Hematopoietic multipotent progenitor cell (in vitro differentiated cells): ENCODE results near the gene KDELR3. TPM values are rescaled to one million over a fixed set of nuclear protein-coding genes. Genes with fewer than 3 reads are reported as not detected.

Experiments used
- DNase-seq, 3 donors: peaks; one replicate each; pipeline ENCODE4 v3.0.0-alpha.2; 2011 to 2015; ENCODE audit warnings: low read depth in 2 of 3, low spot score in 2 of 3
- total RNA-seq: library from RNA; depleted of rRNA; stranded (reverse); fragments of >200 nt; gene quantifications from one replicate; pipeline ENCODE4 v1.2.3, GENCODE V29; 2012

Gene KDELR3
- total RNA-seq, 1 donor: 1.9 TPM

DNA sequence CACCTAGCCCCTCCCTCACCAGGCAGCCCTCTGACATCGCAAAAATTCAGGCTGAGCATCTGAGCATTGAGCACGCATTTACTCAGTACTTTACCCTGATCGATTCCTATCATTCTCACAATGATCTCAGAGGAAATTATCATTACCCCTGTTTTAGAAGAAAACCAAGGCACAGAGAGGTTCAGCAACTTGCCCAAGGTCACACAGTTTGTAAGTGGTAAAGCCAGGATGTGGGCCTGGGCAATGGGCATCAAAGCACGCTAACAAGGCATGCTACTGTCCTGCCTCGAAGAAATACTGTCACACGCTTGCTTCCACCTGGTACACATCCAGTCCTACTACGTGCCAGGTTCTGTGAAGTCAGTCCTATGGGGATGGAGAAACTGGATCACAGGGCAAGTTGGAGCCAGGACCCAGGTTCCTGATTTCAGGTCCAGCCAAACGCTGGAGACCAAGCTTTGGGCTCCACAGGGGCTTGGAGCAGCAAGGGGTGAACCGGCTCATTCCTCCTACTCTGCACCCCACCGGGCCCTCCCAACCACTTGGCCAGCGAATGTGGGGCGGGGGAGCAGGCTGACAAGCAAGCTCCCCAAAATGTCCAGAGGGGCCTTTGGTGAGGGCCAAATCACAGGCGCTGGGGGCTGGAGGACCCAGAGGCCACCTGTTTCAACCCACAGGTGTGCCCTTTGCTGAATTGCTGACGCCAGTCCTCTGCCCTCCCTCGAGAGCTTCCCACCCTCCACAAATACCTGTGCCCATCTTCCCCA lies 31.1 kb upstream of the KDELR3 start:
- DNase-seq: no peak

DNA sequence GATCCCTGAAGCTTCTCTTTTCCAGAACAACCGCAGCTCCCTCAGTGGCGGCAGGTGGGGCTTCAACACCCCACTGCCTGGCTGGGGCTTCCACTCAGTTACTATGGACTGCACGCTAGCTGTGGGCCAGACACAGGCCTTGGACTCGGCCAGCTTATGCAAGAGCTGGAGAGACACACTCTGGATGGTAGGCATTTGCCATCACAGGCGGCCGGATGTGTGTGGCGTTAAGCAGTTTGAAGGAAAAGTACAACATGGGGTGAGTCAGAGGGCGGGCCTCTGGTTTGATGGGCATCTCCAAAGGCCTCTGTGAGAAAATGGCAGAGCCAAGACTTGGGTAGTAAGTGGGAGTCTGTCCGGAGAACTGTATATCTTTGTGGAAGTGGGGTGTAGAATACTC lies 30.5 kb upstream of the KDELR3 start:
- DNase-seq: no peak

DNA sequence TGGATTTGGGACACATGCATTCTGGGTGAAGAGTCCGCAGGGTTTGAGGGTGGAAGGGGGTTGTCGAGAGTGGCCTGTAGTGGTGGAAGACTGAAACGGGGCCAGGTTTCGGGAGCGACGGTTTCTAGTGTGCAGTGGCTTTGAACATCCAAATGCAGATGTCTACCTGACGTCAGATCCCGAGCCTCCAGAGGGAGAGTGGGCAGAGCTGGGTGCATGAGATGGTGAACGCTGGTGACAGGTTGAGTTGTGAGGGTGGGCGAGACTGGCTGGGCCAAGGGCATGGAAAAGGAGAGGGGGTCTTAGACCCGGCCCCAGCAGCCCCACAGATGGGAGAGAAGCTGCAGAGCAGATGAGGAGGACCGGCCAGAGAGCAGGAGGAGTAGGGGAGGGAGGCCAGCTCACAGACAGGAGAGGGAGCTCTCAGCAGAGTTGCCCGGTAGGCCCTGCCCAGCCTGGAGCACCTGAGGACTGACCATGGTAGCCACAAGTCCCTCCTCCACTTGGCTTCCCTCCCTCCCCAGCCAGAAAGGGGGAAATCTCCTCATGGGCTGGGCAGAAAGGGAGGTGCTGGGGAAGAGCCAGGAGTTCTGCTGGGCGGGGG lies 27.0 kb upstream of the KDELR3 start:
- DNase-seq: no peak

DNA sequence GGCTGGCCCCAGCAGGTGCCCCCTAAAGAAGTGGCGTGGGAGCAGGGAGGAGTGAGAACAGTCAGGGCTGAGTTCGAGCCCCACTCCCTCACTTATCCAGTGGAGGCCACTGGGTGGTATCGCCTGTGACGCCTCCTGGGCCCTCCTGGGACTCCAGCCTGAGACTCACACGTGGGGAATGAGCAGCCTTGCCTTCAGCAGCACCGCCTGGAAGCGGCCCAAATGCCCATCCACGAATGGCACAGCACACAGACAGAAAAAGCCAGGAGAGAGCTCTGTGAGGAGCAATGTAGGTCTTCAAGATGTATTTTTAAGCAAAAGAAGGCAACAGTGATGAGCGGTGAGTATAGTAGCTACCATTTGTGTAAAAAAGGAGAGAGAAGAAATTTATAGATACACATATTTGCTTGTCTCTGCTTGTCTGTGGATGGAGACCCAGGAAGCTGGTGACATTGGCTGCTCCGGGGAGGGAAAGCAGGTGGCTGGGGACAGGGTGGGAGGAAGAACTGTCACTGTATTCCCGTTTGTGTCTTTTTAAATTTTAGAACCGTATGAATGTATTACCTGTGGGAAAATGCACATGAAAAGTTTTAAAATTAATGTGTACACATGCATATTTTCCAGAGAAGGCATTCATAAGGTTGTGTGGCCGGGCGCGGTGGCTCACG lies 26.1 kb upstream of the KDELR3 start:
- DNase-seq: no peak

DNA sequence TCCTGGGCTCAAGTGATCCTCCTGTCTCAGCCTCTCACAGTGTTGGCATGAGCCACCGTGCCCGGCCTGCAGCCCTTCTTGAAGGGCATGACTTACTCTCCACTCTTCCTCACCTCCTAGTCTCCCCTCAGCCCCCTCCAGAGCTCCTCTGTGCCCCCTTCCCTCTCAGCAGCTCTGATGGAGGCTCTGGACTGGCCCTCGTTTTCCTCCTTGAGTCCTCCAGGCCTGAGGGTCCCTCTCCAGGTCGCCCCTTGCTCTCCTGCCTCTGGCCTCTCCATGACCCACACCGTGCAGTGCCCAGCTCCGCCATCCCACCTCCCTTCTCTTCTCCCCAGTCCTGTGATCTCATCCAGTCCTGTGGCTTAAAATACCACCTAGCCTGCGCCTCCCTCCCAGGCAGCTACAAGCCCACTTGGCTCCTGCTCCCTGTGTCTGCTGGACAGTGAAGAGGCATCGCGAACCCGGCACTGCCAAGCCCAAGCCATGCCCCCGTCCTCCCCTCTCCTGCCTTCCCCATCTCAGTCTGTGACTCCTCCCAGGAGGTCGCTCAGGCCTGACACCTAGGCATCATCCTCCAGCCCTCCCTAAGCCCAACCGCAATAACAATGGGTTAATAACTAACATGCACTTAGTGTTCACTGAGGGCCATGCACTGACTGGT lies 24.8 kb upstream of the KDELR3 start:
- no peak for DNase-seq

DNA sequence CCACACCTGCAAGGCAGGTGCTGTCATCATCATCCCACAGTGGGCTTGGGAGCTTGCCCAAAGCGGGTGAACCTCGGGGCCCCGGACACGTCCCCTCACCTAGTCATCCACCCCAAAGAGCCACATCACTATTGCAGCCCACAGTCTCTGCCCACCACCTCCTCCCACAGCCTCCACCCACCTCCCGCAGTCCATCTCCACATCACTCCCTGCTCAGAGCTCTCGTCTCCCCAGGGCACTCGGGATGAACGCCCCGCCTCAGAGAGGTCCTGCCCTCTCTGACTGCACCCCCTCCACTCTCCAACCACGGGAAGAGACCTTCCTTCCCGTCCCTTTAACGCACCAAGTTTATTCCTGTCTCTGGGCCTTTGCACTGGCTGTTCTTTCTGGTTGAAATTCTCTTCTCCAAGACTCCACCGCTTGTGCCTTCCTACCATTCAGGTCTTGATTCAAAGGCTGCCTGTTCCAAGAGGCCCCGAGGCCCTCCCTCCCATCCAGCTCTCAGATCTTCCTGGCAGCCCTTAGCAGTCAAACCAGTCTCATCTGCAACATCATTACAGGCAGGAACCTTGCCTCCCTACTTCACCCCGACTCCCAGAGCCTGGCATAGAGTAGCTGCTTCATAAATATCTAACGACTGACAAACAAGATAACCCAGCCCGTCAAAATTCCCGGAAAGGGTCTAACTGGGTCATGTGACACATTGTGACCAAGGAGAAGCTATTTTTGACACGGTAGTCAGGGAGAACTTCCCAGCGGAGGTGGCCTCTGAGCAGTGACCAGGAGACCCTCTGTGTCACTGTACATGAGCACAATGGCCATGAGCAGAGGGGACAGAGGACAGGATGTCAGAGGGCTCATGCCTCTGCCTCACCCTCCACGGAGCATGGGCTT lies 24.0 kb upstream of the KDELR3 start:
- DNase-seq: no peak

DNA sequence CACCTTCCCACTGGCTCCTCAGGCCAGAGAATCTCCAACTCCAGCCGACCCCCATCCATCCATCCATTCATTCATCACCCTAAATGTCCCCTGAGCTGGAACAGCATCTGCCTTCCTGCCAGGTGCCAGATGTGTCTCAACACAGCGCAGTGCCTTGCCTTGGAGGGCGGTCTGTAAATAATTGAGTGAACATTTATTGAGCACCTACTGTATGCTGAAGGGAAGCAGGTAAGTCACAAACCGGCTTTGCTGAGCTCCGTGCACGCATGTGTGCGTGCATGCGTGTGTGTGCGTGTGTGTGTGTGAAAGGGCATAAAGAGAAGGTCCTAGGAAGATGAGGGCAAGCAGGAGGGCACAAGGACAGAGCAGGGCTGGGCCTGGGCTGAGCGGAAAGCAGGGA lies 23.1 kb upstream of the KDELR3 start:
- DNase-seq: no peak

DNA sequence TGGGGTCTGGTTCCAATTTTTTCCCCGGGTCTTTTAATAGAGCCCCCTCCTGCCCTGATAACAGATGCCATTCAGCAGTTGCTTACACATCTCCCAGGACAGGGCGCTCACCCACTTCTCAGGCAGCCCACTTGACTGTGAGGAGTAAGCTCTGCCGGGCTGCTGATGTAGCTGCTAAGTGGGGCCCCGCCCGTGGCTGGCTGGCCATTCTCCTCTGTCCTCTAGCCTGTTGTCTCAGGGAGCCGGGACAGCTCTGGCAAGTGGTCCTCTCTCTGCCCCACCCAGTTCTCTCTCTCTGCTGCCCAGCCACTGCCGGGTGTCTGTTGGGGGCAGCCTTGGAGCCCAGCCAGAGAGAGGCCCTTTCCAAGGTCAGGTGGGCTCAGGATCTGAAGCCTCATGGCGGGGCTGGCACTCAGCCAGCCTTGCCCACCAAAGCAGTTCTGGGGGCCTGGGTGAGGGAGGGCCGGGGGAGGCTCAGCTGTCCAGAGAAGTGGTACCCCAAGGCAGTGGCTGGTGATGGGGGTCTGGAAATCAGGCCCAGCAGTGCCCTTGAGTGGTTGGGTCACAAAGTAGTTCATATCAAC lies 21.8 kb upstream of the KDELR3 start:
- no peak for DNase-seq

DNA sequence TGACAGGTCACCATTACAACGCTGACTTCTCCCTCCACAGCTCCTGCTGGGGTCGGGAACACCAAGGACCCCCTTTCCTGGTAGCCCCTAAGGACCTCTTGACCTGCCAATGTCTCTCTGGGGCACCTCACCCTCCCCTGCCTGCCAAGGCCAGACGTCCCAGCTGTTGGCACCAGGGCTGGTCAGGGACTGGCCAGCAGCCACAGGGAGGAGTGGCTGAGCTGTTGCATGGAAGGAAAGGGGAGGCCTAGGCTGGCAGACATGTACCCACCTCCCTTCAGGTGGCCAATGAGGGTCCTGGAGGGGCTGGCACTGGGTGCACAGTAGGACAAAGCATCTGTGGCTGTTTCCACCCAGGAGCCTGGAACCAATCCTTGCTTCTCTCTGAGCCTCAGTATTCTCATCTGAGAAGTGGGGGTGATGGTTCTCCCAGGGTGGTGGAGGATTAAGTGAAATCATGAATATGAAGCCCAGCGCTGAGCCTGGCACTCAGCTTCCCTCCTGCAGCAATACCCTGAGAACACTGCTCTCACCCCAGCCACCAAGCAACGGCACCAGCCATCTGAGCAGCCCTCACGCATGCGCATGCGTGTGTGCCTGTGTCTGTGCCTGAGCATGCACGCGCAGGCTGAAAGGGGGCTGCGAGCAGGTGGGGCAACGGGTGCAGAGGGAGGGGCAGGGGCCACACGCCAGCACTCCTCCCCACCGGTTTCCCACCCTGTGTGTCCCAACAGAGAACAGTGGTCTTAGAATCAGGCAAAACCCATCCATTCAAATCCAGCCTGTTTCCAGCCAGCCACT lies 18.8 kb upstream of the KDELR3 start:
- DNase-seq: no peak

DNA sequence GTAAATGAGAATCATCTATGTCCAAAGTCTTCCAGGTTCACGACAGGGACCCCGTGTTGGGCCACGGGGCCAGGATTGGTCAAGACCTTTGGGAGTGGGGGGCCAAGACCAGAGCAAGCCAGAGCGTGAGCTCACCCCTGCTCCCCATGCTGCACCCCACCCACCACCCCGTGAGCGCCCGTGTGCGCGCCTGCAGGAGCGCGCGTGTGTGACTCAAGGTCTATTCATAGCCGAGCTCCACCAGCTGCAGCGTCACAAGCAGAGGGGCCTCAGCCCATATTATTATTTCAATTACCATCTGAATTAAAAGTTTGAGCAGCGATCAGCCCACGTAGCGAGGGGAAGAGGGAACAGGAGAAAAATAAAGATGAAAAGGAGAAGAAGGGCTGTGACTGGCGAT lies 18.1 kb upstream of the KDELR3 start:
- no peak for DNase-seq

DNA sequence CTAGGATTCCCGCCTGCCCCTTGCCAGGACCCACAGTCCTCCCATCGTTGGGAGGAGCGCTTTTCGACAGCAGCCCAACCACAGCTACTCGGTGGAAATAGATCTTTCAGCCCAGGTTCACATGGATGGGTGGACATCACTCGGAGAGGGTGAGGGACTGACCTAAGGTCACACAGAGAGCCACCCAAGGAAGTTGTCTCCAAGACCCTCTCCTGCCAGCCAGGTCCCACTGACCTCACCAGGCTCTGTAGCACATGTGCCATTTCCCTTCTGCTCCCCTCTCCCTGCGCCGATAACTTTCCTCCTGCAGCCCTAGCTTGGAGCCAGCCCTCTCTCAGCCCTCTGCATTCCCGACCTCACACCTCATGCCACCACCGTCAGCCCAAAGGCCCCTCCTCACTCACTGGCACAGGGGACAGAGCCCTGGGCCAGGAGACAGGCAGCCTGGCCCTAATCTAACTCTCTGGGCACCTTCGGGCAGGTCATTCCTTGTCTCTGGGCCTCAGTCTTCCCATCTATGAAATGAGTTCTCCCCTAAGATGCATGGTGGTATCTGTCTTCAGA lies 17.6 kb upstream of the KDELR3 start:
- DNase-seq: no peak

DNA sequence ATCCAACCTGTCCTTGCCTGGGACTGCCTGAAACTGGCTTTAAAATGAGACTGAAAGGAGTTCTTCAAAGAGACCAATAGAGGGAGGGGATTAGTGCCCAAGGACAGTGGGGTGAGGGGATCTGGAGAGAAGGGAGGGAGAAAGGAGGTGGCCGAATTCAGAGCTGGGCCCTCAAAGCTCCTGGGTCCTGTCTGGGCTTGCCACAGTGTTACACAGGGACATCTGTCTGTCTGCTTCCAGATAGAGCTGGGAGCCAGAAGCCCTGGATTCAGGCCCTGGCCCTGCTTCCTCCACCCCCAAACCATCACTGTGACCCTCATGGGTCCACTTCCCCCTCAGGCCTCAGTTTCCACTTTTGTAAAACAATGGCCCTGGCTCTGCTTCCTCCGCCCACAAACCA lies 16.5 kb upstream of the KDELR3 start:
- DNase-seq: no peak

DNA sequence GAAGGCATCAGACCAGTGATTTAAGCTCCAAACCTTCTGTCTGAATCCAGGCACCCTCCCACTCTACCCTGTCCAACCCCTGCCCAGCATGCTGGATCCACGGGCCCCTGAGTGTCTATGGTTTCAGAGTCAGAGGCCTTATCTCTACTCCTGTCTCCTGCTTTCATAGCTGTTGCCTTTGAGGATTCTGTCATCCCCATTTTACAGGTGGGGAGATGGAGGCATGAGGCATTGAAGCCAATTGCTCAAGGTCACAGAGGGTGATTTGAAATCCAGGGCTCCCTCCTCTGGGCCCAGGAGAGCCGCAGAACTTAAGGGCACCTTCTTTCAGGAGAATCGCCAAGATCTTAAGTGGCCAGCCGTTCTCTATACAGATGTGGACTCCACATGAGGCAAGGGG lies 16.0 kb upstream of the KDELR3 start:
- DNase-seq: no peak

DNA sequence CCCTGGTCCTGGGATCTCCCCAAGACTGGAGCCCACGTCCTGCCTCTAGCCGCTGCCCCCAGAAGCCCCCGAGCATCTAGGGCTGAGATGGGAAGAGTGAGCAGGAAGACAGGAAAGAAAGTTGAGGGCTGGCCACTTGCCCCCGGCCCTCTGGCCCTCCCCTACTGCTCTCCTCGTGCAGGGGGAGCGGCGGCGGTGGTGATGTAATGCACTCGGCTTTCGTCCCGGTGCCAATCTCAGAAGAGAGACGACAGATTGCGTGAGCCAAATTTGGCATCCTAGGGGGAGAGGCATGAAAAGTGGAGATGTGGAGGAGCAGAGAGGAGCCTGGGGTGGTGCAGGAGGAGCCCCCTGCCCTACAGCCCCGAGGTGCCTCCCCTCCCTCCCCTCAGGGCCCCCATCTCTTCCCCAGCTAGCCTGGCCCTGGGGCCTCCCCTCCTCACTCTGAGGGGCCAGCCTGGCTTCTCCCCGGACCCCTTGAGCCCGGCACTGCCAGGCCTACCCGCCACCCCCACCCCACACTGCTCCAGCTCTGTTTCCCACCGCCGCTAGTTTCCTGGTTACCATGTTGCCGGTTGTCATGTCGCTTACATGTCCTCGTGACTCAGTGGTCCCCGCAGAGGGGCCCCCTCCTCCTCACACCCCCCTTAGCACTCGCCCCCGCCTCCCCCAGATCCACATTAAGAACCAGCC lies 15.4 kb upstream of the KDELR3 start:
- no peak for DNase-seq

DNA sequence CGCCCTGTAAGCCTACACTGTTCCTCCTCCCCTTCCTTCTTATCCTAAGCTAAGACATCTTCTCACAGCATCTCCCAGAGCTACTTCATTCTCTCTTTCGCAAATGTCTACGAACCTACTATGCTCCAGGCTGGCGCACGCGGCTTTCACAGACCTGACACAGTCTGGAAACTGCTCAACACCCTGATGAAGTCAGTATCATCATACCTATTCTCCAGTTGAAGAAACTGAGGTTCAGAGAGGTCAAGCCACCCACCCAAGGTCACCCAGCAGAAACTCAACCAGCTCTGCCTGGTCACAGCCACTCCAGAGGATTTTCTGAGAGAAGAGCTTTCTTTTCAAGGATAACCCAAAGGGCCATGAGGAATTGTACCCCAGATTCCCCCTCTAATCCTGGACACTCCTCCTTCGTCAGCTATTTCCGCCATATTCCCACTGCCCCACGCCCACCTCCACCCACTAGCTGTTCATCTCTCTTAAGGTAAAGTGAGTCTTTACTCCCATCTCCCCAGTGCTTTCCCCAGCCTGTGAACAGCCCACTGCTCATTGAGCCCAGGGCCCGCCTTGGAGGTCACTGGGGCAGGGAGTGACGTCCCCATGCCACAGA lies 14.7 kb upstream of the KDELR3 start:
- DNase-seq: no peak

DNA sequence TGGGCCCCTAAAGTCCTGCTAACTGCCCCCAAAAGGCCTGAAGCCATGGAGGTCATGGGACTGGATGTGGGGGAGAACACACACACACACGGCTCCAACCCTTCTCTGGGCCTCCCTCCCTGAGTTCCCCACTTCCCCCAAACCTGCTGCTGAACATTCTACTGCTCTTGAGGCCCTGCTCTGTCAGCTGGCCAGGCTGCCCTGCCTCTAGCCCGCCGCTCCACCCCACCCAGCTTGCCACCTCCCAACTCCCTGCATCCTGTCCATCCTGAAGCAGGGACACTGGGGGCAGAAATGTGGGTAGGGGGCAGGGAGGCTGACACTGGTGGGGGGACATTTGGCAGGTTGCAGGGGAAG lies 13.9 kb upstream of the KDELR3 start:
- peak in 1 of 3 donors; percentile 57 for DNase-seq

DNA sequence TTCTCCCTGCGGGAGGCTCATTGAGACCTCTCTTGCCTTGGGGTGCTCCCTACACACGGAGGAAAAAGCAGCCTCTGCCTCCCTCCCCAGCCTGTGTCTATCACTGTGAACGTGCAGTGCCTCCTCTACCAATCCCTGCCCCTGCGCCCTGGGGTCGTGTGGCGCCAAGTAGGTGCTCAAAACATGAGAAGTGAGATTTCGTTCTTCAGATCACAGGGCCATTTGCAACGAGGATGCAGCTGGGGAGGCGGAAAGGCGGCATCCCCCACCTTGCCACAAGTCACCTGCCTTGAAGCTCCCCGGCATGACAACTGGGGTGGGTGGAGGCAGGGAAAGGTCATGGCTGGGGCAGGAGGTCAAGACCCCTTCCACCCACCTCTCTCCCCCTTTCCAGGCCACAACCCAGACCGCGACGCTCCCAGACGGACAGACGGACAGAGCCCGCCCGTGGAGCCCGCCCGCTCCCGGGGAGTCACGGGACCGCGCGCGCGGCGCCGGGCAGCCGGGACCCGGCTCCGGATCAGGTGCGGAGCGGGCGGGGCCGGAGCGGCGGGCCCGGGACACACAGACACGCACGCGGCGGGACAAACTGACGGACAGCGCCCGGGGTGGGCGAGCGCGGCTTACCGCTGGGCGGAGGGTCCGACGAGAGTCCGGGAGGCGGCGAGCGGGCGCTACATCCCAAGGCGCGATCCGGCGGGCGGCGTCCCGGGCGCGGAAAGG lies 13.4 kb upstream of the KDELR3 start:
- DNase-seq: peak in 1 of 3 donors; percentile 58
